UCSD-AML1 (cell line): Measurements from ENCODE around the gene RNF181.
A peak's percentile ranks its signal among the peaks of the same experiment; 100 is the strongest.
"Not testable (repeated sequence)": the region's sequence is repeated elsewhere in the genome, so short reads cannot be mapped to it uniquely, and the experiment has no call there.

Experiments
- DNase-seq: peaks from one replicate; lab custom pipeline; 2025; ENCODE audit not compliant: unreplicated experiment; lab: John Stamatoyannopoulos, UW

The RNF181 gene

DNA sequence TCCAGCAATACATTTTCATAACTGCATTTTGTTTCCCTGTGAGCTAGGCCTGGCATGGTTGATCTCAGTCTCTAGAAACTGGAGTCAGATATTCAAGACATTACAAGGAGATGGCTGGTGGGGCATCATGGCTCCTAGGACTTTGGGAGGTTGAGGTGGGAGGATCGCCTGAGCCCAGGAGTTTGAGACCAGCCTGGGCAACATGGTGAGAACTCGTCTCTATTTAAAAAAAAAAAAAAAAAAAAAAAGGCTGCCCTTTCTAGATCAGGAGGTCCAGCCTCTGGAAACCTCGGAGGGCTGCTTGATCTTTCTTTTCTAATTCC is 18.5 kb upstream of the RNF181 start:
- no peak for DNase-seq

GRCh38 chr2:85577386-85578242 is 17.9 kb upstream of the RNF181 start, which contains the start of gene VAMP8:
Gene VAMP8 (plus strand): TSS chr2:85577586. CDS start chr2:85577647, 61 bp downstream.
- DNase-seq, result peak; percentile 71

- peak; percentile 67 for DNase-seq
Measured at GRCh38 chr2:85578243-85579180, 17.0 kb upstream of the RNF181 start.

DNA sequence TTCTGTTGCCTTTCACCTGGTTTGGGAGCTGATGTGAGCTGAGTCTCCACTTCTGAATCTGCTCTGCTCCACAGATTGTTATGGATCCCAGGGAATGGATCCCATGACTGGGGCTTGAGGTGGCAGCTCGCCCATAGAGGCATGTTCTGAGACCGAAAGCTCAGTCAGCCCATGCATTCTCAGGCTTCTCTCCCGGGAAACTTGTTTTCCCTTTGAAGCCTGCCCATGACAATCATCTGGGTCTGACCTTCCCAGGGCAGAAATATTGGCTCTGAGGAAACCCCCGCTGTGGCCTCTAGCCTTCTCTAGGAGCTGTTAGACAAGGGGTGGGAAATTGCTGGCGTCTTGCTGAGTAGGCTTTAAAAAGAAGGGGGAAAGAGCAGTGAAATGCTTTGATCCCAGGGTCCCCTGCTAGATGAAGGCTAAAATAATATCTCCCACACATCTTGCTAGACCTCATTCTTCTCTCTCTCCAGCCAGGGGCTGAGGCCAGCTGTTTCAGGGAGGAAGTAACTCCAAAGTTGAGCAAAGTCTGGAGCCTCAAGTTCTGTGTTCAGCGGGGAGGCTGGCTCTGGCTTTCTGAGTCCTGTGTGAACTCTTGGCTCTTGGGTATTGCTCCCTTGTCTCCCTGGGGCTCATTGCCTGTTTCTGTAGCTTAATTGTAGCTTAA is 16.1 kb upstream of the RNF181 start:
- DNase-seq, result peak; percentile 44

- DNase-seq, result no peak
Measured at GRCh38 chr2:85580206-85580605, 15.3 kb upstream of the RNF181 start.

DNA sequence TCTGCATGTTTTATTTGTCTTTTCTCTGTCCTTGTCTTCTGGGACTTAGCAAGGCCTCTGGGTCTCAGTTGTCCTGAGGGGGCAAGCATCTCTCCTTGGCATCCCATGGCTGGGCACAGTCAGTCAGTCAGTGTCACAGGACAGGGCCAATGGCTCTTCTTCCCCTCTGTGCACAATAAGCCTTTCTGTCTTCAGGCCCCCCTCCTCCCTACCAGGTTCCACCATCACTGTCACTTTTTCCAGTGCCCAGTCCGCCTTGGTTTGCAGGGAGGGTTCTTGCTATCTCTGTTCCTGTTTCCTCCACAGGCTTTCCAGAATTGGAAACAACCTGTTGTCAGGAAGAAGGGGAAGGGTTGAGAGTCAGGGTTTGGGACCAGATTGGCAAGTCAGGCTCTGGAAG is 13.1 kb upstream of the RNF181 start:
- peak; percentile 51 for DNase-seq

- DNase-seq, result no peak
Measured at GRCh38 chr2:85583667-85584353, 11.7 kb upstream of the RNF181 start.

- no peak for DNase-seq
Measured at GRCh38 chr2:85584354-85584856, 11.1 kb upstream of the RNF181 start, which contains the start of gene VAMP5. Gene VAMP5 (plus strand): TSS chr2:85584431. CDS start chr2:85584491, 60 bp downstream.

DNA sequence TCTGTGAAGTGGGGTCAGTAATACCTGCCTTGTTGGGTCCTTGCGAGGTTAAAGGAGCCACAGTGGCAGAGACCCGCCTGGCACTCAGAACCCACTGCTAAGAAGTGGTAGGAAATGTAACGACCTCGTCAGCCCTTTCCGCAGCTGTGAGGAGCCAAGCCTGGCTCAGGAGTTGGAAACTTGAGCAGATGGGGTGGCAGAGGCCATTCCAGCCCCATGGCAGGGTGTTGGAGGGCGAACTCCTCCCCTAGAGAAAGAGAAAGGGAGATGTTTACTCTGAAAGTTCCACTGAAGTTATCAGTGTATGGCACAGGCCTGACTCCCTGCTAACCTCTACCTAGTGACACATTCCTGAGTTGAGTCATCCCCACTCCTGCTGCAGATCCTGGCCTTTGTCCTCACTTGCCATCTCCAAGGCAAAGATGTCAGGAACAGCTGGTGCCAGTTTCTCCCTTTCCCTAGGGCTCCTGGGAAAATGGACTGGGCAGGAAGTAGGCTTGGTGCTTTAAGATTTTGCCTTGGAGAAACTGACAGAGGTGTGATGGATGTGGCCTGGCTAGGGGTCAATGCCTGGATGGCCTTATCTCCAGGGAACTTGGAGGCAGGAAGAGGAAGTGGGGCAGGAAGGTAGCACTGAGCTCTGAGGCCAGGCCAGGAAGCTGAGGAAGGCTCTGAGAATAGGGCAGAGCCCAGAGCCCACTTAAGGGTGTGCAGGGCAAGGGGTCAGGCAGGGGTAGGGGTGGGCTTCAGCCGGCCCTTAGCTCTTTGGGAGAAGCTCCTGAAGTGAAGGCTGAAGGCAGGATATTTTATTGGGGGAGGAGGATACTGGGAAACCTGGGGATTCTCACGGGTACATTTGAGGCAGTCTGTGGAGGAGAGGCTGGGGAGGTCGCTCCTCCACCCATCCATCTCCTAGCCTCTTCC is 10.4 kb upstream of the RNF181 start:
- peak; percentile 67 for DNase-seq

DNA sequence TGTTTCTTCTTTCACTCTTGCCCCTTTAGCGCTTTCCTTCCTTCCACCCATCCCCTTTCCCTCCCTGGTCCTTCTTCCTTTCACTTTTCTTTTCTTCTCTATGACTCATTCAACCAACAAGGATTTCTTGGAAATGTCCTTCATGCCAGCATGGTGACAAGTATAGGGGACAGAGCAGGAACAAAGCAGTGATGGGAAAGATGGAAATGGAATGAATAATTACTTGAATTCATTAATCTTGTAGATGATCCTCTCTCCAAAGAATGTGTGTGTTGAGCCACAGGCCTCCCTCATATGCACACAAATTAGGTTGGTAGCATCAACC is 9.8 kb upstream of the RNF181 start:
- no peak for DNase-seq

GRCh38 chr2:85588236-85588635 is 7.3 kb upstream of the RNF181 start:
- peak; percentile 27 for DNase-seq

- no peak for DNase-seq
Measured at GRCh38 chr2:85588645-85589044, 6.9 kb upstream of the RNF181 start.

GRCh38 chr2:85589181-85589580 is 6.4 kb upstream of the RNF181 start:
- no peak for DNase-seq

- DNase-seq, result peak; percentile 35
Measured at GRCh38 chr2:85589982-85590791, 5.4 kb upstream of the RNF181 start.

- no peak for DNase-seq
Measured at GRCh38 chr2:85590950-85591349, 4.6 kb upstream of the RNF181 start.

GRCh38 chr2:85591563-85591962 is 4.0 kb upstream of the RNF181 start:
- no peak for DNase-seq

DNA sequence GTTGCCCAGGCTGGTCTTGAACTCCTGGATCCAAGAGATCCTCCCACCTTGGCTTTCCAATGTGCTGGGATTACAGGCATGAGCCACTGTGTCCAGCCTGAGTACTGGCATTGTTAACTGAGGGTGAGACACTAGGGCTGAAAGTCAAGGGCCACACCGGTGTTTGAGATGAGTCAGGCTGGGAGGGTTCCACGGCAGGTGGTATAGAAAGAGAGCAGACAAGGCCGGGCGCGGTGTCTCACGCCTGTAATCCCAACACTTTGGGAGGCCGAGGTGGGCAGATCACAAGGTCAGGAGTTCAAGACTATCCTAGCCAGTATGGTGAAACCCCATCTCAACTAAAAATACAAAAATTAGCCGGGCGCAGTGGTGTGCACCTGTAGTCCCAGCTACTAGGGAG is 3.2 kb upstream of the RNF181 start:
- not testable (repeated sequence) for DNase-seq

- DNase-seq, result no peak
Measured at GRCh38 chr2:85593023-85593422, 2.5 kb upstream of the RNF181 start.
